Epidermal melanocyte (primary cell): ENCODE measurements around the gene RAP2A.

Experiments used
- DNase-seq: peaks from one replicate; pipeline ENCODE4 v3.0.0; 2011; ENCODE audit warnings: low spot score; ENCODE audit not compliant: insufficient read length

The RAP2A gene

DNA sequence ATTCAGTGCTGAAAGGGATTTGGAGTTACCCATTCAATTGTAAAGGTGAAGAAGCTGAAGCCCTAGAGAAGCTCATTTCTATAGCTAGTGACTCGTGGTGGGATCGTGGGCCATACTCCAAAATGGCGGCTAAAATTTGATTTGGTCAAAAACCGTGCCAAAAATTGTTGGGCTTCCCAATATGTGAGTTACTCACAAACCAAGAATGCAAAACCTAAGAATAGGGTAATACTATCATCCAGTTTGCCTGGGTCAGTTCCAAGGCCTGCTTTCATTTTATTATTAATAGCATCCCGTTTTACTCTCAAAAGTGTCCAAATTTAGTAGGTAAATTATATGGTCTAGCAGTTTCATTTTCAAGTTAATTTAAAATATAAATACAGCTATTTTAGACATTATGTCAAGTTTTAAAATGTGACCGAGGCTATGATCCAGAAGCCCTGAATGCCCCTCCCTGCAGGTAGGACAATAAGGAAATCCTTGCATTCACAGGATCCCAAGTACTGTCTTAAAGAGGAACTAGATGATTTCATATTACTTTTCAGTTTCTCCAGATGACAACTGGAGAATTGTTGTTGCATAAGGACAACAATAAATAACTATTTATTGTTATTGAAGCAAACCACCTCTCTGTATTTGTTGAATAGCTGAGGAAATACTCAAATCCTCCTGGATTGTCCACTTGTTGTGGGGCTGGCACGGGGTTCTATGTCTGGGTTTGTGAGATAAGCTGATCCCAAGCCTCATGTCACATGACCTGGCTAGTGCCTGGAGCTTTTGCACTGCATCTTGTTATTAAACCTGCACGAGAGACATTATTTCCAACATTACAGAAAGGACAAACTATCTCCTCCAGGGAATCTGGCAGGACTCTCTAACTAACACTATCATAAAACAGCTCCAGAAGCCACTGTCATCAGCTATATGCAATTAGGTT lies 11.6 kb upstream of the RAP2A start:
- DNase-seq: no peak

DNA sequence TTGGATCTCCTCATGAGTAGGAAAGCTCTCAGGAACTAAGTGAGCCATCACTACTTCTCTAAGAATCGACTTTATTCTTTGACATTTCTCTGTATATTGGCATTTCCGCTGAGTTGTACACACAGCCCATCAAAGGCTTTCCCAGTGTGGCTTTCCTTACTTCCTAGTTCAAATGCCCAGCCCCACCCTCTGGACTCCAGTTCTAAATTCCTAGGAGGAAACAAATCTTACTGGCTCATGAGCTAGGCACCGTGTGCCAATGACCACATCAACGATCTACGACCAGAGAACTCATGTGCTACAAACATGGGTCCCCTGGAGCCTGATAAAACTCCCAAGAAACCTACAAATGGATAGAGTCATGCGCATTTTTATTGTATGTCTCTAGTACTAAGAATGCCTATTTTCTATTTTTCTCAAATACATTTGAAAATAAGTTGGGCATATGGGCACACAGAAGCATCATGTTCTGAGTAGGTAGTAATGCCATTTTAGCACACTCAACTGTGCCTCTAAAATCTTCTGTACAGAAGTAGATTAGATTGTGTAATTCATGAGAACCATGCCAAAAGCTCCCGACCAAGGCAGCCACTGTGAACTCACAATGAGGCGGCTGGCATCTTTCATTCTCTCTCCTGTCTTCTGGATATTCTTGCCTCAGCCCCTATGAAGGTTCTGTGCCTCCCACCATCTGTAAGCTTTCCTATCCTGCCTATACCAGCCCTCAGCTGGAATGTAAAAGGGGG lies 10.5 kb upstream of the RAP2A start:
- DNase-seq: no peak

DNA sequence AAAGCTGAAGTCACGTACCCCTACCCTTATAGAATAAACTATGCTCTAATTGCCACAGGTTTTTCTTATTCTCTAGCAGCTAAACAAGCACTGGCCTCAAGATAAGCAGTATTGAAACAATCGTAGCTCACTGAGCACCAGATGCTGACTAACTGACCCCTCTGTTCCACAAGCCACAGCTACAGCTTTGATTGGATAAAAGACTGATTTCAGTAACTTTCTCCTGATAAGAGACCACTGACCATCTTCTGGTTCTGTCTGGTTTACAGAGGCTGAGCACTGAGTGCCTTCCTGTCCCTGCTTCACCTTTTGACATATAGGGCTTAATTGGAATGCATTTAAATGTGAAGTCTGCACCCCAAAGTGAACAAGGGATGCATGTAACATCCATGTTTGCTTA lies 8.4 kb upstream of the RAP2A start:
- DNase-seq: no peak

DNA sequence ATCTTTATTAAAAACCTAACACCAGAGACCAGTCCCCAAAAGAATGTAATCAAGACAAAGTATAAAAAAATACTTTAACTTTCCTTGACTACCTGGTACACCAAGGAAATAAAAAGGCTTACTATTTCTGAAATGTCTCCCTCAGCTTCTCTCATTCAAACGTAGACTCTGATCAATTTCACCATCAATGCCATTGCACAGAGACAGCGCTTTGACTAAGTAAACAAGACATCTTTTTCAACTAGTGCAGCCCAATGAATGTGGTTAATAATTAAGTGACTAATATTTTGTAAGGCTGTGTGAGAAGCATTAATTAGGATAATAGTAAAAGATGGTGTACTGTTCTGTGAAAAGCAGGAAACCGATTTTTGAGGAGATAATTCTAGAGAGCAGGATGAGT lies 7.3 kb upstream of the RAP2A start:
- DNase-seq: no peak

DNA sequence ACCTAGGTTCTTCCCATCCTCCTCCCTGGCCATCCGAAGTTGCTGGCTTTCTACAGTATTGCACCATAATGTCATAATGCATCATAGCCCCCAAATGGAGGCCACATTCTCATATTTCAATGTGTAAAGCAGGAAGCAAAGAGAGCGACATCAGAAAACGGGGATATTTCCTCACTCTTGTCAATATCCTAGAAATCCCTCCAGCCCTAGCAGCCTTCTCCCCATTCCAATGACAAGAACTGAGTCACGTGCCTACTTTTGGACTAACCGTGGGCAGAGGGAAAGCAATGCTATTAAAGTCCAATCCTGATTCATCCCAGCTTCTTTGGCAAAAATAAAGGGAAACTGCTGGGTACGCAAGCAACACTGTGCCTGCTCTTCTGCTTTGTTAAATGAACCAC lies 4.3 kb upstream of the RAP2A start:
- no peak for DNase-seq

DNA sequence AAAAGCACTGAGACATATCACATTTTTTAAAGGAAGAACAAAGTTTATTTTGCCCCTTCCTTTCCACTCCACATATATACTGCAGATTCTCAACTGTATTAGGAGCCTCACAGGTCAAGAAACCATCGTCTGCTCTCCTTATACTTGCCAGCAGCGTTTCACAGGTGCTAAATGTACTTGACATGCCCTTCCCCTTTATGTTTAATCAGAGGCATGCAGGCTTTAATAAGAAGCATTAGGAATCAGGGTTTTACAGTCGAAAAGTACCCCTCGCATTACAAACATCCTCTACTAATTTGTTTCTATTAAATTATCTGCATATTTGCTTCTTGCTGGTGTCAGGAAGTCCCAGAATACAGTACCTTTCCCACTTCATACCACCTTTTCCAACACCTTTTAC lies 3.7 kb upstream of the RAP2A start:
- no peak for DNase-seq

DNA sequence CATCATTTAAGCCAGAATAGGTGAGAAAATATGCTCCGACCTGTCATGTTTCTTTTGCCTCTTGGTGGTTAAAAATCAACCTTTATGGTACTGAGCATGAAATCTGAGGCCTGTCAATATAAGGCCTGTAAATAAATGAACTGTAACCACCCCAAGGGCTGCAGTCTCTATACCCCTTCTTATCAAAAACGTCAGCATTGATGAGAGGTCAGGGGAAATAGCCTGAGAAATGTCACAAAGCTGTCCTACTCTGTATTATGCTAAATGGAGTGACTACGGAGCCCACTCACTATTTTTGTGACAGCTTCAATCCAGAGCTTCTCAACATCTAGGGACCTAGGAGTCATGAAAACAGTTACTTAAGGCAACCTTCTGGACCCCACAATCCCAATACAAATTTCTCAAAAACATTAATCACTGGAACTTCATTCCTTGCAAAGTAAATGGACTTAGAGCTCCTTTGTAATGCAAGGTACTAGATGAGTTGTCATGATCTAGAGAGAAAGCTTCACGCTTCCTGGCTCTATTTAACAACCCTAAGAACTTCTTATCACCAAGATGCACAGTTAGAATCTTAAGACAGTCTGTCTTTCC lies 2.7 kb upstream of the RAP2A start:
- DNase-seq: no peak

DNA sequence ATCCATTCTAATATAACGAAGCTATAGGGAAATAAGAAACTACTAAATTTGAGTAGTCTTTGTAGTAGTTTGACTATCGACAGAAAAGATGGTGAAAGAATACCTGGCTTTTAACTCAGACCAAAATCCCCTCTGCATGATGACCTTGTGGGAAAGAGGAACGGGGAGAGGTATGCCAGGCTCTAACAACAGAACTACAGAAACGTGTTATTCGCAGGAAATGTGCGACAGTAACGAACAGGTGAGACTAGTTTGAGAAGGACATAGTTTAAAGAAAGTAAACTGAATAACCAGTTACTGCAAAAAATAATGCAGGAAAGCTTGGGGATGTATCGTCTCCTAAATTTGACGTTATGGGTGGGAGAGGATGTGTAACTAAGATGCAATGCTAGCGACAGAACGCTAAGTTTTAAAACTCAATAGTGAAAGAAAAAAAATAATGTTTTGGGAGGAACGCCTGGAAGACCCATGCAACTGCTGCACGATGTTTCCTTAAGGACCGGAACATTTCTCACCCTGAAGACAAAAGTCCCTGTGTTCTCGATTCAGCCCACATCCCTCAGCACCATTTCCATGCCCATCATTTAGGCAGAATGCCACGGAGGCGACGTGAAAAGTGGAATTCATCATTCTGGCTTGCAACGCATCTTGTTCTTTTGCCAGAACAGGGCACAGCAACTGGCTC lies 1.6 kb upstream of the RAP2A start:
- DNase-seq: no peak

DNA sequence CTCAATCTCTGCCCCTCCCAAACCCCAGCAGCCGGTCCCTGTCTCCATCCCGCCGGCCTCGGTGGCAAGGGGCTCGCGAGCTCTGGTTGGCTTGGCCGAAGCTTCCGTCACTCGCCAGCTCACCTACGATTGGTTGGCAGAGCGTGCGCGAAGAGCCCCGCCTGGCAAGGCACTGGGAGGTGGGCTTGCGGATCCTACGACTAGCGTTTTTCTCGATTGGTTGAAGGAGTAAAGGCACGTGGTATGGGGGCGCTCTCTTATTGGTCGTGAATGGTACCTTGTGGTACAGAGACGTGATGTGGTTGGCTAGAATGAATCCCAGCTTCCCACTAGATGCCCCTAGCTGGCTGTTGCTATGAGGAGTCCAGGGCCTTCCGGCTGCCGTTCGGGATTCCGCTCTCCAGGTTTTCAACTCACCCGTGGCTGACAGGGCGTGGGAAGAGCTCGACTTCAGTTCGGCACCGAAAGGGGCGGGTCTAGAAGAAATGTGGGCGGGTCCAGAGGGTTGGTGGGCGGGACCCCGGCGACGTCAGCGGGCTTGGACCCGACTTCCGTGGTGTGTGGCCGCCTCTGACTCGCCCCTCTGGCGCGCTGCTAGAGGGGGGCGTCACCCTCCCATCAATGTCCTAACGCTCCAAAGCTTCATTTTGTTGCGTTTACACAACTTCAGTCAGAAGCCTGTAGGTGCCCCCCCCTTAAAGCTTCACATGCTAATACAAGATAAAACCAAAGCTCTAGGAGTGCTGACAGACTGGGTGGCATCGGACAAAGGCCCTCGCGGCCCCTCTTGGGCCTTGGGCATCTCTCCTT lies 847 bp upstream of the RAP2A start:
- peak; percentile 65 for DNase-seq

DNA sequence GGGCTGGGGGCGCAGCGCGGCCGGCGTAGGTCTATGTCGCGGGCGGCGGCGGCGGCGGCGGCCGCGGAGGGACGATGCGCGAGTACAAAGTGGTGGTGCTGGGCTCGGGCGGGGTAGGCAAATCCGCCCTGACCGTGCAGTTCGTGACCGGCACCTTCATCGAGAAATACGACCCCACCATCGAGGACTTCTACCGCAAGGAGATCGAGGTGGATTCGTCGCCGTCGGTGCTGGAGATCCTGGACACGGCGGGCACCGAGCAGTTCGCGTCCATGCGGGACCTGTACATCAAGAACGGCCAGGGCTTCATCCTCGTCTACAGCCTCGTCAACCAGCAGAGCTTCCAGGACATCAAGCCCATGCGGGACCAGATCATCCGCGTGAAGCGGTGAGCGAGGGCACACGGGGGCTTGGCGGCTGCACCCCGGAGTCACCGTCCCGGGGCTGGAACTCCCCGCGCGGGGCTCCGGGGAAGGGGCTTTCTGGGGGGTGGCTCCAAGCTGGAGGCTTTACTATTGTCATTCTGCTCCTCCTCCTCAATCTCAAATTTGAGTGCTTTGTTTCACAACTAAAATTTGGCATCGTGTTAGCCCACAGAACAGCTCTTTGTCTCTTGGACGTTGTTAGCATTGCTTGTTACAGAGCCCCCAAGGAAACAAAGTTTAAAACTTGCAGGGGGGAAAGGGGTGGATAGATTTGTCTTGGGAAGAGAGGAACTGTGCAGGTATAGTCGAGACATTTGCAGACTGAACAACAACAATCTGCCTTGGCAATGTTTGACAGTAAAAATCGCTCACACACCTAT lies 630 bp downstream of the RAP2A start:
- DNase-seq: no peak

DNA sequence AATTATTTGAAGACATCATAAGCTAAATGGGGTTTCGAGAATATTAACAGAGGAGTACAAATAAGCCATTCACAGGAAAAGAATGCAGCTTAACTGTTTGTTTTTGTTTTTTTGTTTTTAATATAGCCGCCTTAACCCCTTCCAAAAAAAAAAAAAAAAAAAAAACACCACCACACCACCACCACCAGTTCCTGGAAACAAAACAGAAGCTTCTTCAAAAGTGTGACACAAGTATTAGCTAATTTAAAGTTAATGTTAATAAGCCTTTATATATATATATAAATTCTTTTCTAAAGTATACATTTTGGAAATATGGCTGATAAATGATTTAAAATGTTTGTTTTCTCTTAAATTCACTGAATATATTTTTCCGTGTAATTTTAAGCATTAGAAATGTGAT lies 1.4 kb downstream of the RAP2A start:
- no peak for DNase-seq

DNA sequence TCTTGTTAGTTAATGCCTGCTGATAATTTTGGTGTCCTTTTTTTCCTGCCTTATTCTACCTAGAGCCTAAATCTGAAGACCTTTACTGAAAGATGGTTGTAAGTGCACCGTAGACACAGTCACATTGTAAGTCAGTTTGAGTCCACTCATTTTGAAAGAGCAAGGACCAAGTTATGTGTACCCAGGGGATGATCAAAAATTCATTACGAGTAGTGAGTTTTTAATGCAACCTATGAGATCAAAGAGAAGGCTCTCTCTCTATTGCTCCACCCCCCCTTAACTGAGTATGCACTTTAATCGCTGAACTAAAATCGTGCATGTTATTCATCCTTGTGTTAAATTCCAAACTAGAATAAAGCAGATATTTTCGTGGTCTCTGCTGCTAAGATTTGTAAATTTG lies 1.8 kb downstream of the RAP2A start:
- no peak for DNase-seq

DNA sequence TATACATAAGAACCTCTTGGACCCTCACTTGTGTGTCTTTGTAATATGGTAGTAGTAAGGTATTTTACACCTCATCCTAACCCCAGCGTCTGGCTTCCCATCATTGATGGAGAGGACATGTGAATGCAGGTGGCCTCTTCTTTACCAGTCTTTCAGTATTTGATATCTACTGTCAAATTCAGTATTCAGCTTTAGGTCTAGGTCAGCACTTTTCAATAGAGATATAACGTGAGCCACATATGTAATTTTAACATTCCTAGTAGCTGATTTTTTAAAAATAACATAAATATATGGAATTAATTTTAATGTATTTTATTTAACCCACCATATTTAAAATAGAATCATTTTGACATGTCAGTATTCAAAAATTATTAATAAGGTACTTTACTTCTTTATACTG lies 2.9 kb downstream of the RAP2A start:
- no peak for DNase-seq

DNA sequence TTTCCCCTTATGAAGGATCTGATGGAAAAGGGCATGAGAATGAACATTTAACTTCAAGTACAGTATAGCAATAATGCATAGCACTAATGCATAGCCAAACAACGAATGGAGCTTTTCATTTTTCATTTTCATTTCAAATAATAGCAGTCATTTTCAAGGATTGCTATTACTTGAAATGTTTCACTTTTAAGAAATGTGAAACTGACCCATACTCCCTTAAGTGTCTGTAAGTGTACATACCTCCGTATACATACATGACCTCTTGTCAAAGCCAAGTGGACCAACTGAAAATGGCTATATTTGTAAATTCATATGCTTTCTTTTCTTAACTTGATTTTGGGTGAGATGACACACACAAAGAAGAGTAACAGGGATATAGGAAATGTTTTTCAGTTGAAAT lies 3.8 kb downstream of the RAP2A start:
- no peak for DNase-seq

DNA sequence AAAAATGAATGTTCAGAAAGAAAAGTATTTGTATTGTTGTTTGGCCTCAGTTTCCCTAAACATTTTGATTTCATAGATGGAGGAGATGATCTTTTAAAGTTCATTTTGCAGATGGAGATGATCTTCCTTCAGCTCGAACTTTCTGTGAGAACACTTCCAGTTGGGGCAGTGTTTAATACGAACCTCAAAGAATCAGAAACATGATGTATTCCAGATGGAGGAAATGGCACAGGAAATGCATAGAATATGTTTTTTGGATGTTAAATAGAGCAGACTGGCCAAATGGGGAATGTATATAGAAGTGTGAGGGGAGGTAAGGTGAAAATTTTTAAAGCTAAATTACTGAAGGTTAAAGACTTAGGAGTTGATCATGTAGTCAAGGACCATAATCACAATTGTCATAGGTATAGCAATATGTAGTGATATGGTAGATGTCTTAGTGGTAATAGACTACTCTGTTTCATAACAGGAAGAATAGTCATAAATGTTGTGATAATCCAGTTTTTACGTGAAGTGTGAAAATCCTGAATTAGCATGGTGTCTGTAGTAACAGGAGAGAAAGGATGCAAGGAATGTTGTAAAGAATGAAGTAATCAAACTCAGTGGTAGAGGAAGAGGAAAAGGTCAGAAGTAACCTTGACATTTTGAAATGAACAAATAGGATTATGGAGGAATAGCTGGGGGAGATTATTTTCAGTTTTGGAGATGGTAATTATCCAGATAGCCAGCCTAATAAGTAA lies 5.1 kb downstream of the RAP2A start:
- DNase-seq: no peak

DNA sequence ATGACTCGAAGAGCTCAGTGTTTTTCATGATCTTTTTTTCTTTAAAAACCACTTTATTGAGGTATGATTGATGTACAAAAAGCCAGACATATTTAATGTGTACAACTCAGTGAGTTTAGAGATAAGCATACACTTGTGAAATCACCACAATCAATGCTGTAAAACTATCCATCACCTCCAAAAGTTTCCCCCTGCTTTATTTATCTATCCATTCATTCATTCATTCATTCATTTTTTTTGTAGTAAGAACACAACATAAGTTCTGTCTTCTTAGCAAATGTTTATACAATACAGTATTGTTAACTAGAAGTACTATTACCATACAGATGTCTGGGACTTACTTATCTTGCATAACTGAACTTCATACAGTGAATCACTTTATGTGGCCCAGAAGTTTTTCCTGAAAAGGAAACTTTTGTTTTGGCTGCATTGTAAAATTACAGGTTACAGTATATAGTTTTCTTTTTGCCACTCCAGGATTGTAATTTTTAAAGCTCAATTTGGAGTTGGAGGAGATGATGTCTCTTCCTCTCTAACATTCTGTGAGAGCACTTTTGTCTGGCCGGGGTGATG lies 6.7 kb downstream of the RAP2A start:
- no peak for DNase-seq

DNA sequence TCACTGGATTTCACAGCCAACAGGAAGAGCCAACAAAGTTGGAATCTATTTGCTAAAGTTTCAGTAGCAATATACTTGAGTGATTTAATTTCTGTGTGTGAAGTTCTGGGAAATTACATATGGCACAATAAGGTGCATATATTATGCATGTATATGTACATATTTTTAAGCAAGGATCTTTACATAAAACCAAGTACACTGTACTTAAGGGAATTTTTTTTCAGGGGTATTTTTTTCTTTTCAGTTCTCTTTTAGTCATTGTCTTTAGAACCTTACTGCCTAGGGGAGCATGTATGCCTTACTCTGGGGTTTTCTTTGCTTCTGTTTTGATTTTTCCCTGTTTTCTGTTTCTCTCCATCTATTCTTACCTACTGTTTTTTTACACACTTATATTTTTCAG lies 7.4 kb downstream of the RAP2A start:
- no peak for DNase-seq

DNA sequence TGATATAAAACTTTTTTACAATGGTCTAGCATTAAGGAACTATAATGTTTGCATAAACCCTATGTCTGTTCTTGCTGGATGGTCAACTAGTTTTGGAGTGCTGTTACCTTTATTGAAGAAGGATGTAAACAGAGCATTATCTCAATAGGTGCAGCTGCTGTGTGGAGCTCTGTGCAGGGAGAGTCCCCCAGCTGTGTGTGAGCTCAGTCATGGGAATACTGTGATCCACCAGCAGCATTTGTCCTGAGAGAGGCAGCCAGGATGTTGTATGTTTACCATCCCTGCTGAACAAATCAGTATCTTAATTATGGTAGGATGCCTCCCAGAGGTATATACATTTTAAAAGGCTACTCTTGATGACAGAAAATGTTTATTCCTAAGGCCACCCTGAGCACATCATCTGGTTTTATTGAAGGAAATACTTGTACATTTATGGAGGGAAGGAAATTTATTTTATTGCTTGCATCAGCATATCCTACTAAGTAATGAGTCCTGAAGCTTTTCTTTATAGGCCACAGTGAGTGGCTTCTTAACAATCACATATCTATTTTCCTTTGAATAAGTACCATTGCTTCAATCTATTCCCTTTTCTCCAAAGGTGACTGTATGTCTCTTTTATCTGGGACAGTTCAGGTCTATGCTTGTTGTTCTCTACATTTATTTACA lies 11.7 kb downstream of the RAP2A start:
- no peak for DNase-seq

DNA sequence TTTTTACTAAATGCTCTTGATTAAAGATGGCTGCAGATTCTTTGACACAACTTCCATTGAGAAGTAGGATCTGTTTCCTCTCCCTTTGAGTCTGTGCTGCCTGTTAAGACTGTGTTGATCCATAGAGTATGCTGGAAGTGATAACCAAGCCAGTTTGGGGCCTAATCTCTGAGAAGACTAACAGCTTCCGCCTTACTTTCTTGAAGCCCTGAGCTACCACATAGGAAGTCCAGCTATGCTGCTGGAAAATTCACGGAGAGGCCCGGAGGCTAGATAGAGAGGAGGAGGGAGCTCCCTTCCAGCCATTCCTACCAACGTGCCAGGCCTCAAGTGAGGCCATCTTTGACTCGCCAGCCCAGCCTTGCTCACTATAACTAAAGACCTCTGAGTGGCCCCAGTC lies 12.5 kb downstream of the RAP2A start:
- no peak for DNase-seq
